NCI-H2171 (cell line): ENCODE measurements around the gene PHC3.
A peak's percentile ranks its signal among the peaks of the same experiment; 100 is the strongest.
"Not testable (repeated sequence)": the region's sequence is repeated elsewhere in the genome, so short reads cannot be mapped to it uniquely, and the experiment has no call there.

Experiments used
- DNase-seq: peaks from one replicate; lab custom pipeline; 2025; lab: John Stamatoyannopoulos, UW

Gene PHC3

DNA sequence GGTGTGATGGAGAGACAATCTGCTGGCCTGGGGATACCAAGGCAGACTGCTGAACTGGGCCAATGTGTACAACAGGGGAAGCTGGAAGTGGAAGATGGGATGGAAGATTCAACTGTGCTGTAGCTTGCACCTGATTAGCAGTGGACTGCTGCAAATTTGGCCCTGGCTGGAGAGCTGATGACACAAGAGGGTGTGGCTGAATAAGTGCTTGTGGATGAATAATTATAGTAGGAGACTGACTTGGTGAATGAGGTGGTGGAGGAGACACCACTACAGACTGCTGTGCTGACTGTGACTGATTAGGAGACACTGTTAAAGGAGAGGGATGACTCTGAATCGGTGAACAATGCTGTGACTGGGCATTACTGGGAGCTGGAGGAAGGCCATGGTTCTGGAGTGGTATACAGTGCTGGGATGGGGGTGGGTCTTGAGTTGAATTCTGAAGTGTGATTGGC is 52.5 kb downstream of the PHC3 start:
- no peak for DNase-seq

DNA sequence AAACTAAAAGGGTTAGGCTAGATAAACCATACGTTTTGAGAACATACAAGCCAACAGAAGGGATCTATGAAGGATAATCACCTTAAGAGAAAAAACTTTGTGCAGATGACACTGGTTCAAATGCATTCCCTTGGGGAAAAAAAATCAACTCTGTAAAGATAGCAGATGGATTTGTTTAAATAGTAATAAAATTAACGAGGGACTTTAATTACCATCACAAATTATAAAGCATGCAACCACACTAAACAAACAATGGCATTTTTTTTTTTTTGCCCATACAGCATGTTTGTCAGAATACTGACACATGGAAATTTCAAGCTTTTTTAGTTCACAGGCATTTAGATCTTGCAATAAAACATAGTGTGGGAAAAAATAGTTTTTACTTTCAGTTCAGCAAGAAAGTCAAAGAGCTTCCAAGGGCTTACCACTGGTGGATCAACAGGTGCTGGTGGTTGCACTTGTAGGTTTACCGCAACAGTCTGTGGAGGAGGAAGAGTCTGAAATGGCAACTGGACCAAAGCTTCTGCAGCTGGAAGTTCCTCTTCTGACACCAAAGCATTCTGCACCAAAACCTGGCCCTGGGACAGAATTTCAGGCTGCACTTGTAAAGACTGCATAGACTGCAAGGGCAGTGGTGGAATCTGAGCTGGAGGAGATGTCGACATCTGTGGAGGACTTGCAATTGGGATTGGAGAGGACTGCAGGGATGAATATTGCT is 53.1 kb downstream of the PHC3 start:
- peak; percentile 1 for DNase-seq

DNA sequence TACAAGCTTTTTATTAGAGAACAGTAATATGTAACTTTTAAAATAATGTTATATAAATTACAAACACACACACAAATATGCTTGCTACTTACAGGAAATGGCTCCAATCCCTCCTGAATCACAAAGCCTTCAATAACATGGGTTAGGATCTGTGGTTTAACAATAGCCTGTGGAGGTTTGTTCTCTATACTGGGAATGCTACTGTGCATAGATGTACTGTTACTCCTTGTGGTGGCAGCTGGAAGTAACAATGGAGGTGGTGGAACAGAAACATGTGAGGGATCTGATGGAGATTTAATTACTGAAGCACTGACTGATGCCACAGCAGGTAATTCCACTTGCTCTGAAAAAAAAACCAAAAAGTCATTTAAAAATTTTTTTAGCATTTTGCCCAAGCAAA is 64.4 kb downstream of the PHC3 start:
- DNase-seq, result no peak

DNA sequence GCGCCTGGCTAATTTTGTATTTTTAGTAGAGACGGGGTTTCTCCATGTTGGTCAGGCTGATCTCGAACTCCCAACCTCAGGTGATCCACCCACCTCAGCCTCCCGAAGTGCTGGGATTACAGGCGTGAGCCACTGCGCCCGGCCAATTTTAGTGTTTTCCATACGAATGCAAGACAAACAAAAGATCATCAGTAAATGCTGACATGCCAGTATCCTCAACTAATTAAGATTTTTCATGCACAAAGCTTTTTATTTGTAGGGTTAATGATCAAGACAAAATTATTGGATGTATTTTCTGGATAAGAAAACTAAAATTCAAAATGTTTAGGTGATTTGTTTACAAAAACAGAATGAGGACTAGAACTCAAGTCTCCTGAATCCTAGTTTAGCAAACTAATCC is 67.4 kb downstream of the PHC3 start:
- not testable (repeated sequence) for DNase-seq

DNA sequence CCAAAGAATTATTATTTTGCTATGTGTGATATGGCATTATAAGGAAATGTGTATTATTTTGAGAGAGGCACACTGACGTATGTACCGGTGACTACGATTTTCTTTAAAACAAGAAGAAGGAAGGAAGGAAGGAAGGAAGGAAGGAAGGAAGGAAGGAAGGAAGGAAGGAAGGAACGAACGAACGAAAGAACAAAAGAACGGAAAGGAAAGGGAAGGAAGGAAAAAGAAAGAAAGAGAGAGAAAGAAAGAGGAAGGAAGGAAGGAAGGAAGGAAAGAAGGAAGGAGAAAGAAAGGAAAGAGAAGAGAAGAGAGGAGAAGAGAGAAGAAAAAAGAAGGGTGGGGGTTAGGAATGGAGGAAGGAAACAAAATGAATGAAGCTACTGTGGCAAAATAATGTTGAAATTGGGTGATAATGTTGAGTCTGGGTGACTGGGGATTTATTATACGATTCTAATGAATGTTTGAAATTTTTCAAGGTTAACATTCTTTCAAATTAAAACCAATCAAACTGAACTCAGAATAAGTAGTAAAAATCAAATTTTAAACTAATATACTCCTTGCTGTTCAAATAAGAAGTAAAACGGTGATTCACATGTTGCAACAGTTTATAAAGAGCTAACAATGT is 70.3 kb downstream of the PHC3 start:
- DNase-seq, result no peak

DNA sequence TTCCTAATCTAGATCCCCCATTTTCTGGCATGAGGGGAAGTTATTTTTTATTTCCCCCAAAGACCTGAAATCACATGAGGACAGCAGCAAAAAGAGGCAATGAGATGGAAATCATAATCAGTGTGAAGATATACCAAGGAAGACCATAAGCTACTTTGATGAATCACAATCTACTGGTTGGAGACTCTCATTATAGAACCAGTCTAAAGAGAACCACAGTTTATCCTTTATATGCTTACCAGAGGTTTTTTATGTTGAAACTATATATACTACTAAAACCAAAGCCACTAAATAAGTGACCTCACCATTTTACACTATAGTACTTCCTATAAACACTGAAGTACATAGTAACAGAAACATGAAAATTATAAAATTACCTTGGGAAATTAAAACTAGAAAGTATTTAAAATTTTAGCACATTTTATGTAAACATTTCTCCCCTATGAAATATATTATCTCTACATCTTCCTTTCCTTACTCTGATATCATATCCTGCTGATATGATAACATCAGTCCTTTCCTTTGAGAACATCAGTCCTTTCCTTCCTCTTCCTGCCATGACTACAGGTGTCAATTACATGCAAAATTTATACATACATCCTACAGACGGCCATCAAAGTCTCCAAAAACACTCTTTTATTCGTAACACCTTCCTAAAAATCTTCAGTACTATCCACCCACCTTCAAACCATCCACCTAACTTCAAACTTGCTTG is 71.8 kb downstream of the PHC3 start:
- no peak for DNase-seq

DNA sequence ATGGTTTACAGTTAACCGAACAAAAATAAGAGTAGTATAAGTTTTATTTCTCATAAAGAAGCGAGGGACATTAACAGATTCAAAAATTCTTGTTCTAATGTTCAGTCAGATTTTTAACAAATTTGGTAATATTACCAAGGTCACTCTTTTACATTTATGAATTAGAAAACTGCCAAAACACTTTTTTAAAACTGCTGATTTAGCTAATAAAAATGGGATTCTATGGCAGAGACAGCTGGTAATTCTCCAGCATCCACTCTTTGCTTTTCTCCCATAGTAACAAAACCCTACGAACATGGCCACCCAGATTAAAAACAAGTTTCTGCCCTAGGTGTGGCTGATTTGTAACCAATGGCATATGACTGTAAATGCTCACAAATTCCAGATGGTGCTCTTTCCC is 72.6 kb downstream of the PHC3 start:
- DNase-seq, result no peak

DNA sequence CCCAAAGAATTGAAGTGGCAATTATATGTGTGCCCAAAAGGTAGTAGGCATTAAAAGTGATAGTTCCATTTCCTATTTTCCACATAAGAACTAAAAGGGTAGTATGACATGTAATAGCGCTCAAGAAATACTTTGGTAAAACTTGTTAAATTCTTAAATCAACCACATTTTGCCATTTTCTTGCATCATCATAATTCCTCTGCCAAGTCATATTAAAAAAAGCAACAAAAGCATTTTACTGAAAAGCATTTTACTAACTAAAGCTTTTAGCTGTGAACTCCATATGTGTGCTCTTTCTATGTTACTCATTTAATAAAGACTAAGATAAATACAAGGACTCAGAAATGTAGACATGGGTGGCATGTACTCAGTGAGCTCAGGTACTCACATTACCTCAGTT is 73.6 kb downstream of the PHC3 start:
- DNase-seq, result no peak

DNA sequence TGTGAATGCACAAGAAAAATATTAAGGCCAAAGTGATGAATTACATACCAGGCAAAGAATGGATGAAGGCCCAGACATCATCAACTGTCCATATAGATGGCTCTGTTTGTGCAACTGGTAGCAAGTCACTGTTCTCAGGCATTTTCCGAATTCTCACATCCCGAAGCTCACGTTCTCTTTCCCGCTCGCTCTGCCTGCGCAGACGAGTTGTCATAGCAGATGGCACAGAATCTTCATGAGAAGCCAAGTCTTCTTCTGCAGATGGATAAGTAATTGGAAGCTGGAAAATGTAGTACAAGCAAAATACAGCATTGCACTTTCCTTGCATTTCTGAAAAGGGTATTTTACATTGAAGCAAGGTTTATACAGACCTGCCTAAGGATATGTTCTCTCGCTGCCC is 79.1 kb downstream of the PHC3 start:
- DNase-seq, result no peak

DNA sequence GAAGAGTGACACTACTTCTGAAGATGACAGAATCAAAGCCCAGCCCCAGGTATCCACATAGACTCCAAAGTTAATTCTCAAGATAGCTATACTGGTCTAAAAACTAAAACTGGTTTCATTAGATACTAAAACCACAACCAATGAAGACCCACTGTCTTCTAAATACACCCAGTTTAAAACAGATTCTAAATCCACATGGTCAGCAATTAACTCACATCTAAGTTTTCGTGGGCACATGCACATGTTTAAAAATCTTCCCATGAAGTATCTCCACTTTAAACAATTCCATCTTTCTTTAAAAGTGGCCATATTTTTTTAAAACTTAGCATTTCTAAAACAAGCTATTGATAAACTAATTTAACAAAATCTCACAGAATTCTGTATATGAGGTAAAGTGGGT is 80.6 kb downstream of the PHC3 start:
- DNase-seq, result no peak

DNA sequence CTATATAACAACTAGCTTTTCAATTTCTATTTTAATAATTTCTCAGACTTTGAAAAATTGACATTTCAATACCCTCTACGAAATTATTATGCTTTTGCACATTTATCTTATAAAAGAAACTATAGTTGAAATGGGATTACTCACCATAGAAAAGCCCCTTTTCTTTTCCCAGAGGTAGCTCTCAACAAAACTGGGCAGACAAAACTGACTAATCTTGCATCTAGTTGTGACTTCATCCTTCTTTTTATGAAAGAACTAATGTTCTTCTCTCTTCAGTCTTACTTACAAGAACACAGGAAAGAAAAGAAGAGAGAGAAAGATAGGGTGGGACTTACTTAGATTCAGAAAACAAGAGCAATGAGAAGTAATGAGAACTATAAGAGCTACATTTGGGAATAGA is 82.8 kb downstream of the PHC3 start:
- DNase-seq, result no peak

DNA sequence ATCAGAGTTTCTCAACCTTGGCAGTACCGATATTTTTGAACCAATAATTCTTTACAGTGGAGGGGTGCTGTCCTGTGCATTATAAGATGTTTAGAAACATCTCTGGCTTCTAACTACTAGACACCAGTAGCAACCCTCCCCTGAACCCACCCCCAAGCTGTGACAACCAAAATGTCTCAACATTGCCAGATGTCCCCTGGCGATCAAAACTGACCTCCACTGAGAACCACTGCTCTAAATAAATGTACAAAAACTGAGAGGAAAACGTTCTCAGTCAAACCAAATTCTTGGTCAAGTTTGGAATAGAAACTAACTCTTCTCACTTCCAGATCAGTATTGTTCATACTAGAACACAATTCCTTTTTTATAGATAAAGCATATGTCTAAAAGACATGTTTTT is 85.2 kb downstream of the PHC3 start:
- DNase-seq, result no peak

DNA sequence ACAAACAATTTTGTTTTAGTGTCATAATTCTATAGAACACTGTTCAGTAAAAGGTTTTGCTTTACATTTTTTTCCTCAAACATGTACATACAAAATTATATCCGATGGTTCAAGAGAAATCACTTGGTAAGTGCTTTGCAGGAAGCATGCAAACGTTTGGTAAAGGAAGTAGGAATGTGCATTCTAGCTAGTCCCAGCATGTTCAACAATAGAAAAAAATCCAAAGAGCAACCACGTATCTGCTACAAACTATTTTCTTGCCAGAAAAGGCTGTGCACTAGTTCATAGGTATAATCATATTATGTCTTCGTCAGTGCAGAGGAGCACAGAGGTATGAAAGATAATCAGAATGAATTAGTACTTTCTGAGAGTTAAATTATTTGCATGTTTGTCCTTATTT is 85.8 kb downstream of the PHC3 start:
- no peak for DNase-seq

DNA sequence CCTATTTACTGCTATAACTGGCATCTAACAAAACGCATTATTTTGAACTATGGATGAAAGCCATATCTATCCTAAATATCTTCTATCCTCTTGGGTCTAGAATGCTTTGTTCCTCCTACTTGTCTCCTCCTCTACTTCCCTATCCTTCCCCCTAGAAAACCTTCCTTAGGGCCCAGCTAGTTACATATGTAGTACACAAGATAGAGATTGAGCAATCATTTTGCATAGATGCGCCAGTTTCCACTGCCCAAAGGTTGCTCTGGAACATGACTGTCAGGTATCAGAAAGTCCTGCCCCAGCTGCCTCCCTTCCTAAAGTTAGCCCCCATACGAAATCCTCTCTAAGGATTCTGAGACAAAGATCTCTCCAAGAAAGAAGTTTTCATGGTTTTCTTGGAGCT is 88.6 kb downstream of the PHC3 start:
- no peak for DNase-seq

DNA sequence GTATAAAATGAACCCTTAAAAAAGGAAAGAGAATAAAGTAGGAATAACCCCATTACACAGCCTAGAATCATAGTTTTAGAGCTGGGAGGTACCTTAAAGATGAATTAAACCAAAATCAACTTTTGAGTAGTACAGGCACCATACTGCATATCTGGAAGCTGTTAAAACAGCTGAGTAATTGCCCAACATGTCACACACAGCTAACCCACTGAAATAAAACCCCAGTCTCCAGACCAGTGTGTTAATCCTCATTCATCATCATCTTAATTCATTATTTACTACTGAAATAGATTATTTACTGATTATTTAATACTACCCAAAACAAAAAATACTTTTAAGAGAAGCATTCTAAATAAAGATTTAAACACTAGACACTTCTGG is 90.9 kb downstream of the PHC3 start:
- no peak for DNase-seq

DNA sequence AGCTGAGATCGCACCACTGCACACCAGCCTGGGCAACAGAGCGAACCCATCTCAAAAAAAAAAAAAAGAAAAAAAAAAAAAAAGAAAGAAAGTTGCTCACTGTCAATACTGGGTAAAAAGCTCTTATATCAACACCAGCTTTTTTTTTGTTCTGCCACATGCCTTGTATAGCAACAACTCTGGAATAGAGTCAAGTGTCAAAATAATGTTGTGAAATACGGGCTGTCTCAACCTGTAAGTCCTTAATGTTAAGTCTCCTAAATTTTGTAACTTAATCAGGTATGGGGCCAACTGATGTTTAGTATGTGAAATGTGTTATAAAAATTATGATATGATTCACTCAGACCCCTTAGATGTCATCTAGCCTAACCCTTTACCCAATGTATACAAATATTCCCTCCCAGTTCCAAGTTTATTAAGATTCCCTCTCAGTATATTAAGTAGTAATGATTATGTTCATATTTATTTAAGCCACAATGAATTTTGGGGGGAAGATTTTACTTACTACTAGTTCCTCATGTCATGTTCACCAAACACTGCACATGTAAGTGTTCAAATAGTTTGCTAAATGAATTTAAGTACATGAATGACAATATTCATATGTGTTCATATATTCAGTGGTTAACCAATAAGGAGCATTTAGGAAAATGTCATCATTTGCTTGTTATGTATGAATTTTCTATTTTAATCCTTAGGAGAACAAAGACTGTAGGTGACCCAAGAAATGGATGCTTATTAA is 91.5 kb downstream of the PHC3 start:
- no peak for DNase-seq

DNA sequence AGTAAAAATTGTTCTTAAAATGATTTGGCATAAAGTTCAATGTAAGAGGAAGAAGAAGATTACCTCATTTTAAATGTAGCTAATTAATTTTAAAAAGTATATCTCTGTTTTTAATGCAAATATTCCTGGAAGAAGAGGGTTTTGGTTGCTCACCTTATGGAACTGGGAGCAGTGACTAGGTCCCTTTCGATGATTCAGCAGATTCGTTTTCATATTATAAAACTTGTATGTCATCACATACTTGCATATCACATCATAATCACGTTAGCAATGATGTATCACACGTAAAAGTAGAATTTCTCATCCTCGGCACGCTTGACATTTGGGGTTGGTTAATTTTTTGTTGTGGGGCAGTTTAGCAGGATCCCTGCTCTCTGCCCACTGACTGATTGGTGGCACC is 96.1 kb downstream of the PHC3 start:
- DNase-seq, result no peak

DNA sequence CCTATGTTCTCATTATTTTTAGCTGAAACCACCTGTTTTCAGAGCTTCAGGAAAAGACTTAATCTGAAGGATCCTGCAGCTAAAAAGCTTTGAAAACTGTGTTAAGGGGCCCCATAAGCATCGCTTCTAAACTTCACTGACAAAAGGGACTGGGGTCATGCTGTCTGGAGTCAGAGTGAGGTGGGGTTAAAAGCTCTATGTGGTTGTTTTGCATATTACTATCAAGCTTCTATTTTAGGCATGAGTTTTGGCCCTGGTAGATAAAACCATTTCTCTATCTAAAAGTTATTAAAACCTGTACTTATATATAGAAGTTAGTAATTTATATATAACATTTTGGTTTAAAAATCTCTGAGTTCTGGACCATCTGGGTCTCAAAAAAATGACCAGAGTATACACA is 98.2 kb downstream of the PHC3 start:
- DNase-seq, result no peak

DNA sequence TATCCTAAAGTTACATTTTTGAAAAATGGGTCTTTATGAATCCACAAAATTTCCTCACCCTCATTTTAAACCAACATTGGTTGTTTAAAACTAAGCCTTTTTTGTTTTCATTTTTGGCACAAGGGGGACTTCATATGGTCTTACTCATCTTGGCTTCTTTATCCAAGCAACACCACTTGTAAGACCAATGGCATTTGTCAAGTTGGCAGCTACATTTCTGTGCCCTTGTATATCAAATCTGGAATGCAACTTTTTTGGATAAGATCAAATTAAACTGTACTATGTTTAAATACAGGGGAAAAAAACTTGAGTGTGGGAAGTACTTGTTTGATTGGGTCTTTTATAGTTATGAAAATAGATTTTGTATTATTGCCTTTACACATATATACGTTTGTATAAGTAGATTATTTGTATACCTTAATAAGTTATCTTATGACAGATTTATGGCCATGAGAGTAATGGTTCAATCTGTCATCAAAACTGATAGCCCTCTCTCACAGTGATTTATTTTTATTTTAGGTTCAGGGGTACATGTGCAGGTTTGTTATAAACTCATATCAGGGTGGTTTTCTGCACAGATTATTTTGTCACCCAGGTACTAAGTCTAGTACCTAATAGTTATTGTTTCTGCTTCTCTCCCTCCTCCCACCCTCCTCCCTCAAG is 100.3 kb downstream of the PHC3 start:
- no peak for DNase-seq

DNA sequence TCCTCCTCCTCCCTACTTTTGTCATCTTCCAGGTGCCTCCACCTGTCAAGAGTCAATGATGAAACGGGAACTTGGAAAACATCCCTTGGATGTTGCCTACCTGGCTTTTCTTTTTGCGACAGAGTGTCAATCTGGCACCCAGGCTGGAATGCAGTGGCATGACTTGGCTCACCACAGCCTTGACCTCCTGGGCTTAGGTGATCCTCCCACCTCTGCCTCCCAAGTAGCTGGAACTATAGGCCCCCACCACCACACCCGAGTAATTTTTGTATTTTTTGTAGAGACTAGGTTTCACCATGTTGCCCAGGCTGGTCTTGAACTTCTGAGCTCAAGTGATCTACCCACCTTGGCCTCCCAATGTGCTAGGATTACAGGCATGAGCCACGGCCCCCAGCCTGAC is 100.9 kb downstream of the PHC3 start:
- DNase-seq, result no peak

DNA sequence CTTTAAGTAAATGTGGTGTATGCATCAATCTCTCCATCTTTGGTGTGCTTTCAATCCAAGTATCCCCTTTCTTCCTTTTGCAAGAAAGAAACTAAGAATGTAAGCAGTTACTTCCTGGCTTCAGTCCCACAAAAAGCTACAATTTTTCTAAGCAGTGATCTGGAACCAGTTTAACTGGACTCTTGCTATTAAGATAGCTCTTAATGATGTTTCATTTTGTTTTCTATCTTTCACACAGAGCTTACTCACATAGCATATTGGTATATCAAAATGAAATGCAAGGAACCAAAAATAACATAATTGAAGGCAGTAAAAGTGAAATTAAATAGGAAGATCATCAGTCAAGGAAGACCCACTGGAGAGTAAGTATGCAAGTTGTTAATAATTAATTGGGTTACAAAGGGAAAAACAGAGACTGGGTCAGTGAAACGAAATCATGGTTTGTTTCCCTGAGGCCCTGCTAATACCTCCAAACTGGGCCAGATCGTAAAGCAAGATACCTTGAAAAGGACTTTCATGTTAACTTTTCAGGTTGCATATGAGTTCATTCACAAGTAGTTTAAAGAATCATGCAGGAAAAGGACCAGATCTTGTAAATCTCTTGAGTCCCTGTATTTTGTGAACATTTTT is 101.9 kb downstream of the PHC3 start:
- no peak for DNase-seq
